Activated CD4-positive, alpha-beta T cell treated with anti-CD3 and anti-CD28 coated beads for 36 hours (primary cell): Measurements from ENCODE around the gene KLHL34. TPM values are rescaled to one million over a fixed set of nuclear protein-coding genes. Genes with fewer than 3 reads are reported as not detected.

Experiments used
- total RNA-seq, 2 experiments: library from RNA; stranded (reverse); gene quantifications; one replicate each; pipeline ENCODE4 v1.2.3, GENCODE V29; 2021

Gene KLHL34
- total RNA-seq, 2 experiments from 2014 or later: 0.60 to 0.94 TPM

Other genes starting within 250 kb of the KLHL34 start
- gene SMPX, start 99.8 kb upstream of the KLHL34 start, total RNA-seq: not detected
- gene MBTPS2, start 181.3 kb upstream of the KLHL34 start, total RNA-seq: 1 to 10 TPM; 6.9 to 7.8 TPM
- 1 to 10 TPM in 1 of 2 experiments, under 1 TPM in 1; 0.88 to 1.3 TPM for gene YY2, start 197.7 kb upstream of the KLHL34 start, total RNA-seq